ENCODE data around the gene TTLL1. TPM values are rescaled to one million over a fixed set of nuclear protein-coding genes. Genes with fewer than 3 reads are reported as not detected.
"Not testable (repeated sequence)": the region's sequence is repeated elsewhere in the genome, so short reads cannot be mapped to it uniquely, and the experiment has no call there.

The TTLL1 gene
- total RNA-seq, 2 donors from 2014 or later, result 4.4 to 5.2 TPM

- no peaks in the 10 kb centered on the region for H3K27me3 ChIP-seq
These were observed 20.3 kb upstream of the TTLL1 start for GRCh38 chr22:43109511-43109910.

GRCh38 chr22:43106302-43106701 is 17.1 kb upstream of the TTLL1 start:
- H3K36me3 ChIP-seq, result no peaks in the 10 kb centered on the region
- TF ChIP-seq CTCF (IDR thresholded peaks at IDR 0.05), result no peak
- peaks cover 0 to 28% of the 10 kb centered on the region in 2 donors for H3K4me1 ChIP-seq
- H3K9me3 ChIP-seq, result no peaks in the 10 kb centered on the region
- no peak for DNase-seq (ENCODE audit: low spot score)
- no peaks in the 10 kb centered on the region for H3K27me3 ChIP-seq
- no peak overlapping the region for H3K4me3 ChIP-seq
- no peak overlapping the region for H3K27ac ChIP-seq

More at GRCh38 chr22:43109511-43109910, 20.3 kb upstream of the TTLL1 start:
- Histone ChIP-seq H3K27ac (no peak overlapping the region), H3K4me3 (no peak overlapping the region), H3K4me1 (peaks cover 0 to 21% of the 10 kb centered on the region in 2 donors), H3K9me3 (no peaks in the 10 kb centered on the region), H3K36me3 (no peaks in the 10 kb centered on the region)
- no peak for DNase-seq (ENCODE audit: low spot score)
- no peak for TF ChIP-seq CTCF (IDR thresholded peaks at IDR 0.05)

GRCh38 chr22:43104950-43105349 is 15.8 kb upstream of the TTLL1 start:
- not testable (repeated sequence) for DNase-seq (ENCODE audit: low spot score); H3K27me3 ChIP-seq; H3K9me3 ChIP-seq; H3K27ac ChIP-seq; H3K36me3 ChIP-seq; H3K4me3 ChIP-seq
- peaks cover 0 to 14% of the 10 kb centered on the region in 2 donors for H3K4me1 ChIP-seq

GRCh38 chr22:43104056-43104625 is 14.9 kb upstream of the TTLL1 start:
- DNase-seq (ENCODE audit: low spot score); H3K27ac ChIP-seq: not testable (repeated sequence)

GRCh38 chr22:43101306-43101705 is 12.1 kb upstream of the TTLL1 start:
- peak; percentile 68 for DNase-seq (ENCODE audit: low spot score)
- Histone ChIP-seq H3K4me3 (no peak overlapping the region), H3K27ac (peak overlapping the region in 1 of 2 donors; percentile 40)

More at GRCh38 chr22:43104056-43104625, 14.9 kb upstream of the TTLL1 start:
- H3K36me3 ChIP-seq, H3K9me3 ChIP-seq, H3K4me3 ChIP-seq, H3K27me3 ChIP-seq: not testable (repeated sequence)
- H3K4me1 ChIP-seq, result peaks cover 0 to 14% of the 10 kb centered on the region in 2 donors

GRCh38 chr22:43100225-43100624 is 11.0 kb upstream of the TTLL1 start:
- Histone ChIP-seq H3K4me1 (peaks cover 0 to 18% of the 10 kb centered on the region in 2 donors), H3K27ac (no peak overlapping the region)
- no peak for TF ChIP-seq CTCF (IDR thresholded peaks at IDR 0.05)

More at GRCh38 chr22:43101306-43101705, 12.1 kb upstream of the TTLL1 start:
- H3K4me1 ChIP-seq, result peaks cover 0 to 18% of the 10 kb centered on the region in 2 donors
- no peak for TF ChIP-seq CTCF (IDR thresholded peaks at IDR 0.05)
- H3K9me3 ChIP-seq, result no peaks in the 10 kb centered on the region
- H3K36me3 ChIP-seq, result no peaks in the 10 kb centered on the region
- H3K27me3 ChIP-seq, result no peaks in the 10 kb centered on the region

GRCh38 chr22:43099095-43099494 is 9.9 kb upstream of the TTLL1 start:
- no peak for TF ChIP-seq CTCF (IDR thresholded peaks at IDR 0.05)
- H3K27ac ChIP-seq, result no peak overlapping the region
- no peak for DNase-seq (ENCODE audit: low spot score)
- H3K27me3 ChIP-seq, result no peaks in the 10 kb centered on the region
- peaks cover 0 to 18% of the 10 kb centered on the region in 2 donors for H3K4me1 ChIP-seq
- no peaks in the 10 kb centered on the region for H3K36me3 ChIP-seq
- no peak overlapping the region for H3K4me3 ChIP-seq
- H3K9me3 ChIP-seq, result no peaks in the 10 kb centered on the region

More at GRCh38 chr22:43100225-43100624, 11.0 kb upstream of the TTLL1 start:
- Histone ChIP-seq H3K4me3 (no peak overlapping the region), H3K36me3 (no peaks in the 10 kb centered on the region), H3K9me3 (no peaks in the 10 kb centered on the region), H3K27me3 (no peaks in the 10 kb centered on the region)
- DNase-seq (ENCODE audit: low spot score), result no peak

Measured in right atrium auricular region (tissue), 2 donors.